NOMO-1 treated with dmso at 0.1 percent for 144 hours (cell line): ENCODE data around the gene PRR20G.

Experiments used
- DNase-seq: peaks from one replicate; lab custom pipeline; 2025; ENCODE audit not compliant: unreplicated experiment; lab: John Stamatoyannopoulos, UW

Gene PRR20G

GRCh38 chr3:127235706-127236105 is 52.1 kb downstream of the PRR20G start:
- DNase-seq = no peak

- no peak for DNase-seq
Observed at GRCh38 chr3:127234778-127235177, 53.1 kb downstream of the PRR20G start.
